CD14-positive monocyte (primary cell): Measurements from ENCODE around the gene TEAD1. TPM values are rescaled to one million over a fixed set of nuclear protein-coding genes. Genes with fewer than 3 reads are reported as not detected.

ENCODE experiments used
- DNase-seq, 3 donors: peaks; one replicate each; pipeline ENCODE4 v3.0.0-alpha.2; 2011 to 2022
- H2AFZ ChIP-seq: 2 replicates; pipeline ENCODE4 v1.6.0; 2012; ENCODE audit warnings: mild to moderate bottlenecking, low read depth, low read length, inconsistent platforms; ENCODE audit not compliant: insufficient read depth, poor library complexity, severe bottlenecking
- H3K27ac ChIP-seq, 2 donors: 1 replicate in 1 of 2; 2 replicates in 1 of 2; pipeline ENCODE4 v1.5.1; 2012 to 2013; ENCODE audit warnings: low read length in 2 of 2, control low read depth in 1 of 2, inconsistent platforms in 1 of 2, low read depth in 1 of 2, mild to moderate bottlenecking in 1 of 2
- H3K27me3 ChIP-seq, 2 donors: one replicate each; pipeline versions ENCODE4 v1.6.0 to v1.6.1; 2011 to 2013; ENCODE audit warnings: low read length in 2 of 2; ENCODE audit not compliant: control insufficient read depth in 2 of 2, insufficient read depth in 2 of 2
- H3K36me3 ChIP-seq, 2 donors: replicated peaks in 1 of 2; 1 replicate in 1 of 2; 2 replicates in 1 of 2; pipeline versions ENCODE4 v1.5.1 to v1.6.1; 2012 to 2013; ENCODE audit warnings: low read length in 2 of 2, control low read depth in 1 of 2, inconsistent platforms in 1 of 2, mild to moderate bottlenecking in 1 of 2; ENCODE audit not compliant: insufficient read depth in 2 of 2, control insufficient read depth in 1 of 2
- H3K4me1 ChIP-seq, 2 donors: 1 replicate in 1 of 2; 2 replicates in 1 of 2; pipeline versions ENCODE4 v1.5.1 to v1.6.1; 2012 to 2013; ENCODE audit warnings: low read length in 2 of 2, control low read depth in 1 of 2, inconsistent platforms in 1 of 2, mild to moderate bottlenecking in 1 of 2, moderate library complexity in 1 of 2; ENCODE audit not compliant: insufficient read depth in 2 of 2, control insufficient read depth in 1 of 2
- H3K4me2 ChIP-seq: replicated peaks from 2 replicates; pipeline ENCODE3; 2012; ENCODE audit warnings: low read length, moderate library complexity, mild to moderate bottlenecking; ENCODE audit not compliant: poor library complexity, severe bottlenecking; ENCODE audit errors: extremely low read depth
- H3K4me3 ChIP-seq, 3 experiments: fragments of 200-600 bp in 1 of 3; sonication (generic) in 1 of 3; replicated peaks in 1 of 3; 1 replicate in 2 of 3; 2 replicates in 1 of 3; pipeline ENCODE4 v1.5.1; 2011 to 2013; ENCODE audit warnings: low read length in 3 of 3, mild to moderate bottlenecking in 3 of 3, control low read depth in 2 of 3, low read depth in 2 of 3, inconsistent platforms in 1 of 3, moderate library complexity in 1 of 3
- H3K79me2 ChIP-seq: 2 replicates; pipeline ENCODE4 v1.6.0; 2012; ENCODE audit warnings: mild to moderate bottlenecking, control low read depth, inconsistent platforms, low read length, moderate library complexity; ENCODE audit not compliant: insufficient read depth
- H3K9ac ChIP-seq: 2 replicates; pipeline ENCODE4 v1.6.0; 2017; ENCODE audit warnings: low read length, mild to moderate bottlenecking; ENCODE audit not compliant: insufficient read depth, poor library complexity, severe bottlenecking
- H3K9me3 ChIP-seq, 2 donors: replicated peaks in 1 of 2; 1 replicate in 1 of 2; 2 replicates in 1 of 2; pipeline versions ENCODE4 v1.5.1 to v1.6.1; 2012 to 2013; ENCODE audit warnings: low read length in 2 of 2, control low read depth in 1 of 2; ENCODE audit not compliant: control insufficient read depth in 1 of 2, insufficient read depth in 1 of 2
- H4K20me1 ChIP-seq: 2 replicates; pipeline ENCODE4 v1.6.0; 2012; ENCODE audit warnings: mild to moderate bottlenecking, low read length, control low read depth, moderate library complexity; ENCODE audit not compliant: insufficient read depth
- H3K27ac Mint-ChIP-seq, 7 donors: one replicate each; pipeline ENCODE4 v1.8.0; 2020; ENCODE audit warnings: mild to moderate bottlenecking in 7 of 7, mixed read lengths in 7 of 7, moderate library complexity in 6 of 7, inconsistent platforms in 2 of 7
- H3K27me3 Mint-ChIP-seq, 3 donors: one replicate each; pipeline ENCODE4 v1.8.0; 2021 to 2022; ENCODE audit warnings: low read depth in 3 of 3, mild to moderate bottlenecking in 3 of 3, mixed read lengths in 3 of 3, moderate library complexity in 3 of 3, inconsistent platforms in 1 of 3
- H3K36me3 Mint-ChIP-seq, 2 donors: one replicate each; pipeline ENCODE4 v1.8.0; 2020; ENCODE audit warnings: mixed read lengths in 2 of 2, inconsistent platforms in 1 of 2, mild to moderate bottlenecking in 1 of 2
- H3K4me1 Mint-ChIP-seq: one replicate; pipeline ENCODE4 v1.8.0; 2020; ENCODE audit warnings: mild to moderate bottlenecking, mixed read lengths
- H3K4me3 Mint-ChIP-seq, 2 donors: one replicate each; pipeline ENCODE4 v1.8.0; 2020; ENCODE audit warnings: mild to moderate bottlenecking in 2 of 2, mixed read lengths in 2 of 2, moderate library complexity in 1 of 2
- H3K9me3 Mint-ChIP-seq, 7 donors: one replicate each; pipeline ENCODE4 v1.8.0; 2020 to 2022; ENCODE audit warnings: mixed read lengths in 7 of 7, mild to moderate bottlenecking in 6 of 7, moderate library complexity in 6 of 7, inconsistent platforms in 2 of 7
- CTCF ChIP-seq: fragments of 200-600 bp; IDR thresholded peaks from one replicate; pipeline ENCODE4 v1.8.0; 2022; ENCODE audit warnings: antibody characterized with exemption, mild to moderate bottlenecking
- WGBS: methylation state at CpG from one replicate; pipeline ENCODE4 v1.1.5; 2013; ENCODE audit warnings: missing lambda C conversion rate; ENCODE audit not compliant: insufficient coverage; 5-methylcytosine and 5-hydroxymethylcytosine counted together
- intact Hi-C, 2 donors: fragments of 100-400 bp; cut with micrococcal nuclease; formaldehyde crosslinking; loops; one replicate each; pipeline versions ENCODE4 v1.15.0 to v1.15.1; 2023
- polyA plus RNA-seq, 3 donors: library from polyadenylated mRNA; depleted of rRNA in 1 of 3; unstranded in 2 of 3; stranded (reverse) in 1 of 3; fragments of 300-500 nt in 2 of 3; fragments of >200 nt in 1 of 3; fragmentation: Illumina TruSeq in 2 of 3; gene quantifications; 1 replicate in 2 of 3; 2 replicates in 1 of 3; pipeline ENCODE4 v1.2.3, GENCODE V29; 2012 to 2021

TEAD1 gene
- polyA plus RNA-seq, 3 donors: not detected

DNA sequence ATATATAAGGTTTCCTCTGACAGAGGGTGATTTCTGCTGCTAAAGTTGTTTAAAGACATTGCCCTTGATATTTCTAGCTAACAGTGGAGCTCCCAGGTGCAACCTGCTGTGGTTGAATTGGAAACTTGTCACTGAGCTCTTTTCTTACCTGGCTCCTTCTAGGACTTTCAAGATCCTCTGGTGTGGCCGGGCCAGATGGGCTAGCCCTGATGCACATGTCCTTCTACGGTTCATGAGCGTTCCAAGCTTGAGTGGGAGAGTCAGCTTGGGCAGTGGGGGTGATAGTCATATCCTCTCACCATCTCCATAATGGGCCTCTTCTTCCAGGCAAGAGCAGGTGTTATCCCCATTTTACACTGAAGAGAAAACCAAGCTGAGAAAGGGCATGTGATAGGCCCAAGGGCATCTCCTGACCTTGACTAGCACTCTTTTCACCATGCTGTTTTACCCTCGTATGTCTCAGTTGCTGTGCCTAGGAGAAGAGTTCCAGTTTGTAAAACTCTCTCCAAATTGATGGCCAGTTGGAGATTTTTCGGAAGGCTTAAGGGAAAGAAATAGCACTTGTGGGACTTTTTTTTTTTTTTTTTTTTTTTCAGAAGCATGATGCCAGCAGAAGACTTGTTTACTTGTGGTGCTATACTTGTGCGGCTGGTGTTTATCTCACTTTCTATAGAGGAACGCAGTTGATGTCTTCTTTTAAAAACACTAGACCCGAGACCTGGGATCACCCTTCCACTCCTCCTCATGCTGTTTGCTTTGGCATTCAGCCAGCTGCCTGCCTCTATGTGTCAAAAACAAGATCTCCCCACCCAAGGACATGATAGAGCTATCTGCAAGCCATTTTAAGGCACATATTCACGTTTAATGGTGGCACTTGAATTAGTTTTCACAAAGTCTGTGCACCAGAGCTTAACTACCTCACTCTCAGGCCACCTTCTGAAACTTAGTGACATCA is 32.6 kb downstream of the TEAD1 start:
- Mint-ChIP-seq H3K4me3 (no peak overlapping the region), H3K27me3 (peaks cover 8 to 13% (median 11%) of the 10 kb centered on the region in 3 donors), H3K27ac (no peak overlapping the region), H3K36me3 (no peaks in the 10 kb centered on the region), H3K9me3 (no peaks in the 10 kb centered on the region), H3K4me1 (no peaks in the 10 kb centered on the region)
- H3K9me3 ChIP-seq: no peaks in the 10 kb centered on the region
- H3K4me1 ChIP-seq: no peaks in the 10 kb centered on the region
- no peaks in the 10 kb centered on the region for H4K20me1 ChIP-seq
- no peak overlapping the region for H3K27ac ChIP-seq
- H3K4me2 ChIP-seq: no peak overlapping the region
- no peaks in the 10 kb centered on the region for H3K79me2 ChIP-seq
- DNase-seq: no peak
- no peak overlapping the region for H3K4me3 ChIP-seq
- intact Hi-C loops: no loop called here
- 50% methylated on average over 2 of the region's 9 CpGs for WGBS
- no peak for TF ChIP-seq CTCF
- no peak overlapping the region for H3K9ac ChIP-seq
- peaks cover 0 to 3% of the 10 kb centered on the region in 2 donors for H3K27me3 ChIP-seq
- no peaks in the 10 kb centered on the region for H3K36me3 ChIP-seq
- H2AFZ ChIP-seq: no peak overlapping the region

GRCh38 chr11:12707500-12707880 is 33.3 kb downstream of the TEAD1 start:
- no peaks in the 10 kb centered on the region for H3K9me3 ChIP-seq
- no peaks in the 10 kb centered on the region for H3K36me3 Mint-ChIP-seq
- H3K4me2 ChIP-seq: no peak overlapping the region
- no peak for TF ChIP-seq CTCF
- H3K9ac ChIP-seq: no peak overlapping the region
- no peak overlapping the region for H3K27ac Mint-ChIP-seq
- H3K4me3 Mint-ChIP-seq: no peak overlapping the region
- H3K27ac ChIP-seq: no peak overlapping the region
- no peak overlapping the region for H2AFZ ChIP-seq
- H4K20me1 ChIP-seq: no peaks in the 10 kb centered on the region
- peaks cover 0 to 3% of the 10 kb centered on the region in 2 donors for H3K27me3 ChIP-seq
- H3K27me3 Mint-ChIP-seq: peaks cover 6 to 13% (median 11%) of the 10 kb centered on the region in 3 donors
- H3K4me1 ChIP-seq: no peaks in the 10 kb centered on the region
- H3K79me2 ChIP-seq: no peaks in the 10 kb centered on the region
- H3K36me3 ChIP-seq: no peaks in the 10 kb centered on the region
- no peak overlapping the region for H3K4me3 ChIP-seq
- no peaks in the 10 kb centered on the region for H3K9me3 Mint-ChIP-seq
- H3K4me1 Mint-ChIP-seq: no peaks in the 10 kb centered on the region
- intact Hi-C loops: no loop called here
- DNase-seq: no peak
